GM19193 (cell line): ENCODE data around the gene PAN3.

ENCODE experiments used
- POLR2A ChIP-seq: IDR thresholded peaks from 4 replicates; pipeline ENCODE4 v1.6.1; 2011; ENCODE audit not compliant: insufficient read depth, insufficient read length; ENCODE audit errors: extremely low read depth

Gene PAN3

GRCh38 chr13:28181413-28181812 is 43.1 kb downstream of the PAN3 start:
- TF ChIP-seq POLR2A: no peak

GRCh38 chr13:28185256-28185655 is 46.9 kb downstream of the PAN3 start:
- TF ChIP-seq POLR2A: no peak

- TF ChIP-seq POLR2A: no peak
Measured at GRCh38 chr13:28199089-28199488, 60.7 kb downstream of the PAN3 start.

GRCh38 chr13:28204043-28204442 is 65.7 kb downstream of the PAN3 start:
- TF ChIP-seq POLR2A: no peak

GRCh38 chr13:28204690-28205443 is 66.5 kb downstream of the PAN3 start:
- no peak for TF ChIP-seq POLR2A

GRCh38 chr13:28218679-28219078 is 80.3 kb downstream of the PAN3 start:
- no peak for TF ChIP-seq POLR2A

GRCh38 chr13:28219408-28220099 is 81.2 kb downstream of the PAN3 start:
- no peak for TF ChIP-seq POLR2A

- TF ChIP-seq POLR2A: no peak
Measured at GRCh38 chr13:28220166-28220565, 81.8 kb downstream of the PAN3 start.

GRCh38 chr13:28229522-28230411 is 91.4 kb downstream of the PAN3 start:
- TF ChIP-seq POLR2A: no peak

GRCh38 chr13:28231642-28232041 is 93.3 kb downstream of the PAN3 start:
- no peak for TF ChIP-seq POLR2A

- no peak for TF ChIP-seq POLR2A
Measured at GRCh38 chr13:28237944-28238343, 99.6 kb downstream of the PAN3 start.

GRCh38 chr13:28239374-28239773 is 101.0 kb downstream of the PAN3 start:
- TF ChIP-seq POLR2A: no peak

- no peak for TF ChIP-seq POLR2A
Measured at GRCh38 chr13:28245465-28245864, 107.1 kb downstream of the PAN3 start.

GRCh38 chr13:28246891-28247290 is 108.5 kb downstream of the PAN3 start:
- no peak for TF ChIP-seq POLR2A

GRCh38 chr13:28248080-28248479 is 109.7 kb downstream of the PAN3 start:
- no peak for TF ChIP-seq POLR2A
